Hypothalamus (tissue), 51 donors: ENCODE data around the gene SFXN5.
"Not testable (repeated sequence)": the region's sequence is repeated elsewhere in the genome, so short reads cannot be mapped to it uniquely, and the experiment has no call there.

ENCODE experiments used
- DNase-seq, 51 donors: peaks; one replicate each; lab custom pipeline; 2025; lab: John Stamatoyannopoulos, UW

SFXN5 gene

DNA sequence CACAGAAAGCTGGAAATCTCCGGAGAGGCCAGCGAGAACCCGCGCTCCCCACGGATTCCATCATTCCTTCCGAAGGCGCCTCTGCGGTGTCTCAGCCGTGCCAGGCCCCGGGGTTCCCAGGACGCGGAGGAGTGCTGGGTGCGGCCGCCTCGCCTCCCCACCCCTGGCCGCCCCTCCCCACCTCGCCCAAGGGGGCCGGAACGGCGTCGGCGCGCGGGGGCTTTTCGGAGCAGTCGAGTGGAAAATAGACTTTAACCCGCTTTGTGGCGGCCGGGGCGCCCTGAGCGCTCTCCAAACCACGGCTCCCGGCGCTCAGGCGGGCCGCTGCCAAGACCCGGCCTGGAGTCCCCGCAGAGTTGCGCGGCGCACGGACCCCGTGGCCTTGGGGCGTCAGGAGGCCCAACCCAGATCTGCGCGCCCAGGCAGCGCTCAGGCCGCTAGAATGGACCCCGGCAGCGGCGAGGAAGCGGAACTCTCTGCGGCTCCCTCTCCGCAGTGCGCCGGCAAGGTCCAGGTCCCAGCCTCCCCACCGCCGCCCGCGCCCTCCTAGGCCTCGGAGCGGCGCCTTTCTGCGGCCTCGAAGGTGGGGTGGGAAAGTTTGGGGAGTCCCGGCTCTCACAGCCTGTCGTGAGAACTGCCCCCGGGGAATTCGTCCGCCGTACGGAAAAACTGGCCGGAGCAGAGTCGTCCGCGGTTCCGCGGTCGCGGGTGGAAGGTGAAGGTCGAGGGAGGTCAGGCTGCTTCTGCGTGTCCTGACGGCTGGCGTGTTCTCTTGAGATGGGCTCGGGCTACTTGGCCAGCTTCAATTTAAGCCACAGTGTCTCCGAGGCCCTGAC lies 155.4 kb downstream of the SFXN5 start:
- no peak for DNase-seq

DNA sequence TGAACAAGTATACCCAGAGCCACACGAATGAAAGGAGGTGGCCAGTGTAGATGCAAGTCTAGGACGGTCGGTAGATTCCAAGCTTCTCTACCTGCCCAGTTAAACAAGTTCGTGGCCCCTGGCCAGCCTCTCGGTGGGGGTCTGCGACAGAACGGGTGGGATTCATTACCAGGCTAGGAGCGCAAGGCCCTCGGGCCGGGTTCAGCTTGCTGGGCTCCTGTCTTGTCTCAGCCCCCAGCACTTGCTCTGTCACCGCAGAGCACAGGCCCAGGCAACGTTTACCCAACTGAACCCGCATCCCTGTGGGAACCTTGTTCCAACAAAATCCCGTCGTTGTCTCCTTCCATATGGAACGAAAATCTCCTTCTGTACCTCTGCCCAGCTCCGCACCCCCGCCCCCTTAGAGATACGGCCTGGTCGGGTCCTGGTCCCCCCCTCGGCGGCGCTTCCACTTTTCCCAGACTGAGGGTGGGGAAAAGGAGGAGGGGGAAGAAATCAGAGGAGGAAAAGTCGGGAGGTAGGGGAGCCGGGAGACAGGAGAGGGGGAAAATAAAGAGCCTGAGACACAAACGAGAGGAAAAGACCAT lies 156.1 kb downstream of the SFXN5 start:
- DNase-seq: no peak

DNA sequence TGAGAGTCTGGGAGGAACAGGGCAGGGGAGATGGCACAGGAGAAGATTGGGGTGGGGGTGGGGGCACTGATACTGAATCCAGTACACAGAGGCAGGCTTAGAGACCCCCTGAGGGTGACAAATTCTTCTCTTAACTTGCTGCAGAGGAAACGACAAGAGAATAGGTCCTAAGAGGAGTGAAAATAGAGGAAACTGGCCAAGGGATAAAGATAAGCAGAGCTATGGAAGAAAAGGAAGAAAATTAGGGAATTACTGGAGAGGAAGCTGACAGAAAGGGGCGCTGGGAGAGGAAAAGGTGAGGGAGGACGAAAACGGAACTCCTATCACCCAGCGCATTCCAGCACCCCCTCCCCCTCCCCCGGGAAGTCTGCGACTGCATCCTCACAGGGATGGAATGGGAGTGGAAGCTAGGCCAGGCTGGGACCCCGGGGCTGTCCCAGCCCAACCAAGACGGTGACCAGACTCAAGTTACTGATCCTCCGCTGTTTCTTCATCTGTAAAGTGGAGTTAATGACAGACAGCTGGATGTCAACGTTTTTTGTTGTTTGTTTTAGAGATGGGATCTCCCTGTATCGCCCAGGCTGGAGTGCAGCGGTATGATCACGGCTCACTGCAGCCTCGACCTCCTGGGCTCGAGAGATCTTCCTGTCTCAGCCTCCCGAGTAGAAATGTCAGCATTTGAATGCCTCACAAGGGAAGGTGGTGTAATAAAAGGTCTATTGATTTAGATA lies 156.8 kb downstream of the SFXN5 start:
- DNase-seq: no peak

DNA sequence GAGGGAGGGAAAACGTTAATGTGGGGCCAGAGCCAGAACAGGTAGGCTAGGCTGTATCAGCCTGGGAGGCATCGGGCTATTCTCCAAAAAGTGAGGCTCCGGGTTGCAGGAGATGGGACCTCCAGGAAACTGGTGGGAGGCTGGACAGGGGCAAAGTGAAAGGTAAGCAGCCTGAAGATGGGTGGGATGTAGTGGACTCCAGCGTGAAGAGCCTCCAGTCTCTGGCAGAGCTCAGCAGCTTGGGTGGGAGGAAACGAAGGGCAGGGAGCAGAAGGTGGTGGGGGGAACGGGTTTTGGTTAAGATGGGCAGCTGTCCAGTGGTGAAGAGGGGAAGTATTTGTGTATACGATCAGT lies 157.3 kb downstream of the SFXN5 start:
- DNase-seq: no peak

DNA sequence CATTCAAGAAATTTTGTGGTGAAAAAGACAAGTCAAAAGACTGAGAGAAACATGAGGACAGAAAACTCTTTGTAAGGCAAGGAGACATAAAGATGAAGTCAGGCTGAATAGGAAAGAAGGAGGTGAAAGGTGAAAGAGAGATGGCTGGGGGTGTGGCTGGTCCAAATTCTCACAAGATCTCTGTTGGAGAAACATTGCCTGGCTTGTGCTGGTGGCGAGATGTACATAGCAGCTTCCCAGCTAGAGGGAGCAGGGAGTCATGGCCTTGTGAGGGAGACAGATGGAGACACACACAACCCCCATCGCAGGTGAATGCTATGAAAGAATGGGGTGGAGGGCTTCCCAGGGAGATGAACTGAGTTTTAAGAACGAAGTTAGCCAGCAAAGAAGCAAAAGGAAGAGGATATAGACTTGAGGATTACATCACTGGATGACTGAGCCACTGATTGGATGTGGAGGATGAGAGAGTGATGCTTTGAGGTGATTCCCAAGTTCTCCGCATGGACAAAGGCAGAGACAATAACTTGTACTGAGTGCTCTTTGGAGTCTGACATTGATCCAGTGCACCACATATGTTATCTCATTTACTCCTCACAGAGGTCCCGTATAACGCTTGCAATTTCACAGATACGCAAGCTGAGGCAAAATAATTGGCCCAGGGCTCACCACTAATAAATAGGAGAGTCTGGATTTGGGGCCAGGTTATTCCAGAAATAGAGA lies 157.9 kb downstream of the SFXN5 start:
- DNase-seq: no peak

DNA sequence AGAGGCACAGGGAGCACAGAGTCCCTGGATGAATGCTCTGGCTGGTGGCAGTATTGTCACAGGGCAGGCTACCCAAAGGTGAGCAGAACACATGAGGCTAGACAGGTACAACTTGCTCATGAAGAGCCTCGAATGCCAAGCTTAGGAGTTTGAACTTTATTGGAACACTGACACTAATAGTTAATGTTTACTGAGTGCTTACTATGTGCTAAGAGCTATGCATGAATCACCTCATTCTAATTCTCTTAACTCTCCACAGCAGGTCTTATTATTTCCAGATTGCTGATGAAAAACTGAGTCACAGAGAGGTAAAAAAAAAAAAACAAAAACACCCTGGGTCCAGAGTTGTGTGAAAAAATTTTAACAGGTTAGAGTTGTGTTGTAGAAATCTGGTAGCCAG lies 160.3 kb downstream of the SFXN5 start:
- no peak for DNase-seq

DNA sequence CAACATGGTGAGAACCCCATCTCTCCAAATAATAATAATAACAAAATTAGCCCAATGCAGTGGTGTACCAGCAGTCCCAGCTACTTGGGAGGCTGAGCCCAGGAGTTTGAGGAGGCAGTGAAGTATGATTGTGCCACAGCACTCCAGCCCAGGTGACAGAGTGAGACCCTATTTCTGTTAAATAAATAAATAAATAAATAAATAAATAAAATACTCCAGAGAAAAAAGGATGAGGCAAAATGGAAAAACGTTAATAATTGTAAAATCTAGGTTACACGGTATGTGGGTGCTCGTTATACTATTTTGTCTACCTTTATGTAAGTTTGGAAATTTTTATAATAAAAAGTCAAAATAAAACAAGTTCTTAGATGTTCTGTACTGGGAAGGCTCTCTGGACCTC lies 162.8 kb downstream of the SFXN5 start:
- no peak for DNase-seq

DNA sequence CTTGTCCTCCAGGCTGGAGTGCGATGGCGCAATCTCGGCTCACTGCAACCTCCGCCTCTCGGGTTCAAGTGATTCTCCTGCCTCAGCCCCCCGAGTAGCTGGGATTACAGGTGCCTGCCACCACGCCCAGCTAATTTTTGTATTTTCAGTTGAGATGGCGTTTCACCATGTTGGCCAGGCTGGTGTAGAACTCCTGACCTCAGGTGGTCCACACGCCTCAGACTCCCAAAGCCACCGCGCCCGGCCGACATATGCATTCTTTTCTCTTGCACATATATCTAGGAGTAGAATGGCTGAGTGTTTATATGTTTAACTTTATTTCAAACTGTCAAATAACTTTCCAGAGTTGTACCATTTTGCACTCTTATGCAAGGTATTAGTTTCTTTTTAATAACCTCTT lies 164.1 kb downstream of the SFXN5 start:
- not testable (repeated sequence) for DNase-seq

DNA sequence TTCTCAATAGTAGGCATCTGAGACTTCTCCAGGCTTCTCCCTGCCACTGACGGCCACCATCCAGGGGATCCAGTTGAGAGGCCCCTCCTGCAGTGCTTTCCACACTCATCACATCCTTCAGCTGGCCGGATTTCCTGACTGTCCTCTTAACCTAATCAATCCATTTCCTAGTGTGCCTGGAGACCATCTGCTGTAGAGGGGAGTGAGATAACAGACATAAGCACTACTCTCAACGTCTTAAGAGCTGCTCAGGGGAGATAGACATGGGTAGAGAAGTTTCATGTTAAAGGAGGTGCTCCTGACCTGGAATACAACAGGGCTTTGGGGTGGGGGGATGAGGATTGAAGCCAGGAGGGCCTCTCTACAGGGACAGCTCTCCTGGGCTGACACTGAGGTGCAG lies 170.1 kb downstream of the SFXN5 start:
- DNase-seq: no peak

DNA sequence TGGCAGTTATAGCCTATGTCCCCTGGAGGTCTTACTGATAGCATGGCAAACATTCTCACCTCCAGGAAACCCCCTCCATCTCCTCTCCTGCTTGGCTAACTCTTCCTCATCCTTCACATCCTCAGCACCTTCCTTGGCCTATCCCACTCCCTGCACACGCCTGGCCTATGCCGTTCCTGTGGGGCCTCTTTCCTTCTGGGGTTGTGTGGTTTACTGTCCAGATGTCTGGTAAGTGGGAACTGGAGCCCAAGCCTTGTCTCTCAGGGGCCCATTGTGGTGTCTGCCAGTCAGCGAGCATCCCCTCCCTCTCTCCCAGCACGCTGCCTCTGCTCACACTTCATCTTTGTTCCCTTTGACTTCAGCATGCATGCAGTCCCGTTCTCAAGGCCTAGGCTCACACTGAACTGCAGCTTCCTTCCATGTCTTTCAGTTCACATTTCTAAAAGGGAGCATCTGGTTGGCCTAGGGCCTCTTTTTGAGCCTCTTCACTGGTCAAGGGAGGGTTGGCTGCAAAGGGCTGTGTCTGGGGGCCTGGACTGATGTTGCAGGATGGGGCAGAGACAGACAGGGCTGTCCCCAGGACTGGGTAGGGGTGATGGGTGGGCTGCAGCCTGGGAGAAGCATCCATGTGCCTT lies 171.2 kb downstream of the SFXN5 start:
- DNase-seq: no peak

DNA sequence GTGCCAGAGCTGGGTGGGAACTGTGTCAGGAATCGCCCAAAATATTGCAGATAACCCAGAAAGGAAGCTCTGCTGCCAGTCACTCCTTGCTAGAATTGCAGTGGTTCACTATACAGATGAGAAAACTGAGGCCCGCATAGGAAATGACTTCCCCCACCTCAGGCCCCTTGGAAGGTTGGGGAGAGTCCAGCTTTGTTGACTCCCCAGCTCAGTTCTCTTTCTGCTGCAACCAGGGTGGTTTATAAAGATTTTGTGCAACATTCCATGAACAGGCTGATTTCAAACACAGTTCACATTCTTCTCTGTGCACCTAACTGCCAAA lies 173.0 kb downstream of the SFXN5 start:
- no peak for DNase-seq

DNA sequence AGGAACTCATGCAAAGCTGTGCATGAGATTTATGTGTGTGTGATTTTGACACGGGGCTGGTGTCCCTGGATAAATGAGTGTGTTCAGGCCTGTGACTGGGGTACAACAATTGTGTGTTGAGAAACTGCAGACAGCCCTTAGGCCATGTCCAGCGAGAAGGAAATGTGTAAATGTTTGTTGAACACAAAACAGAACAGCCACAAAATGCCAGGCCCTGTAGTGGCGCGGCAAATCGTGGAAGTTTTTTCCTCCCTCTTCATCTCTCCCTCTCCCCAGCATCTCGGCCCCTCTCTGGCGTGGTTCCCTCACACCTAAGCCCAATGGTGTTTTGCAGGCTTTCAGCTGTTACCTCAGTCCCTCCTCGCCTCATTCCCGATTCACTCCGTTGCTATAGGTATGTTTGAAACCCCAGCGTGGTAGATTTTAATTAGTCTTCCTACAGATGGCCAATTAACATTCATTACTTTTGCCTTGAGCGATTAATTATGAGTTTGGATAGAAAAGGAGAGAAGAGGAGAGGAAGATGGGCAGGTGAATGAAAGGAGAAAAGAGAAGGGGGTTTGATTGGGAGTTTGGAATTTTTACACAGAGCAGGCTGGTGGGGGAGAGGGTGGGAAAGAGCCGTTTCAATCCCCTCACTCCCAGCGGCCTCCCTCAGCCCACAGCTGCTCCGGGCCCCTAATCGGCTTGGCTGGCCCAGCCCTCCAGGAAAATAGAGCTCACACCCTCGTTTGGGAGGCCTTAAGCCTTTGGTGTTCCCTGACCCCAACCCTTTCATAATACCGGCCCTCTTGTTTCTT lies 173.5 kb downstream of the SFXN5 start:
- no peak for DNase-seq

DNA sequence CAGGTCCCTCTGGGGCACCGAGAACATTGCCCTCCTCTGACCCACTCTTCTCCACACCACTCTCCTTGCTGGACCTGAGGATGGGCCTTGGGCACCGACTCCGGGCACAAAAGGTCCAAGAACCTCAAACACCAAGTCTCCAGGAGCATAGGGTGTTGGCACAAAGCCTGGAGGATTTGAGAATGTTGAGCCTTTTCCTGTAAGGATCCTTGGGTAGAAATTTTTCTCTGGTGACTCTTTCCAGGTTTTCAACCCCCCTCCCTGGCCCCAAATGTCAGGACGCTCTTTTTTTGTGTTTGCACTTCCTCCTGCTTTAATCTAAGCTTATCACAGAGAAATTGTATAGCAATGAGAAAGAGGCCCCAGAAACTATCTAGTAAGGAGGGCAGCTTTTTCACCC lies 175.1 kb downstream of the SFXN5 start:
- DNase-seq: no peak

DNA sequence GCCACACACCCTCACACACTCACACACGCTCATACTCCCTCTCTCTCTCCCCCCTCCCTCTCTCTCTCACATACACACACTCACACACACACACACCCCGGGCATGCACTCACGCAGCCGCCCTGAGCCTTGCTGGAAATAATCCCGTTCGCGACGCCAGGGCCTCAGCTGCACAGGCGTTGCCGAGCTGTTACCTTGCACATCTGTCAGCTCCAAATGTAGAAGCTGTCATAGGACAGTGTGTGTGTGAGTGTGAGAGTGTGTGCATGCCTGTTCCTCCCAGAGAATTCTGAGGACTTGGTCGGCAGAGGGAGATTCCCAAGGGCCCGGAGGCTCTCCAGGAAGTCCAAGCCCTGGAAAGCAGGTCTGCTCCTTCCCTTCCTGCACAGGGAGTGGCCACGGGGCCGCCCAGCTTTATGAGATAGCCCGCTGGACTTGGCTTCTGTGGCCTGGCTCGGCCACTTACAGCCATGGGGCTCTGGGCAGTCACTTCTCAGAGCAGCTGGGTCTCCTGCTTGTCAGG lies 175.7 kb downstream of the SFXN5 start:
- DNase-seq: no peak

DNA sequence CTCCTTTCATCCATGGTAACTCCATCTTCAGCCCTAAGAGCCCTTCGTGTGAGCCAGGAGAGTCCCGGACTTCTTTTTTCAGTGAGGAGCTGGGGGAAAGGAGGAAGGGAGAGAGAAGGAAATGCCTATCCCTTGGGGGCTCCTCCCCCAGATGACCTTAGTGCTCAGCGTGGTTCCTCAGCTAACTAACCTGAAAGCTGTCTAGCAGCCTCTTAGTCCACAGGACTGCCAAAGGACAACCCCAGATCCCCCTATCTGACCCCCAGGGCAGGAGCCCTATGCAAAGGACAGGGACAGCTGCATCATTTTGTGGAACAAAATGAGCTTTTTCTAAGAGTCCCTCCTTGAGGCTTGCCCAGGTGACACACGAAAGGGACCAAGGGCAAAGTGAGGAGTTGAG lies 176.4 kb downstream of the SFXN5 start:
- no peak for DNase-seq

DNA sequence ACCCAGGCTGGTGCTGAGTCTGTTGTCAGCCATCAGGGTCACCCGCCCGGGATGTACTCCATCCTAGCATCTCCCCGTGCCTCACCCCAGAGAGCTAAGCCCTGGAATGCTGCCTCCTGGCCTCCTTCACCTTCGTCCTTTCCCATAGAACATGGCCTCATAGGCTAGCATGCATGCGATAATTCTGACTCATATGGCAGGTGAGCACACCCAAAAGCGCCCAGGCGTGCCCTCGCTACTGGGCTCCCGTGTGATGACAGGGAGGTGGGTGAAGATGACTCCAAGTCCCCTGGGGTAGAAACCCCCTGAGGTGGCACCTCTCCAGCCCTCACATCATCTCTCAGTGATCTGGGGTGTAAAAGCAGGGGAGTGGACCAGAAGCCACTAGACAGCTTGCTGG lies 177.0 kb downstream of the SFXN5 start:
- DNase-seq: no peak

DNA sequence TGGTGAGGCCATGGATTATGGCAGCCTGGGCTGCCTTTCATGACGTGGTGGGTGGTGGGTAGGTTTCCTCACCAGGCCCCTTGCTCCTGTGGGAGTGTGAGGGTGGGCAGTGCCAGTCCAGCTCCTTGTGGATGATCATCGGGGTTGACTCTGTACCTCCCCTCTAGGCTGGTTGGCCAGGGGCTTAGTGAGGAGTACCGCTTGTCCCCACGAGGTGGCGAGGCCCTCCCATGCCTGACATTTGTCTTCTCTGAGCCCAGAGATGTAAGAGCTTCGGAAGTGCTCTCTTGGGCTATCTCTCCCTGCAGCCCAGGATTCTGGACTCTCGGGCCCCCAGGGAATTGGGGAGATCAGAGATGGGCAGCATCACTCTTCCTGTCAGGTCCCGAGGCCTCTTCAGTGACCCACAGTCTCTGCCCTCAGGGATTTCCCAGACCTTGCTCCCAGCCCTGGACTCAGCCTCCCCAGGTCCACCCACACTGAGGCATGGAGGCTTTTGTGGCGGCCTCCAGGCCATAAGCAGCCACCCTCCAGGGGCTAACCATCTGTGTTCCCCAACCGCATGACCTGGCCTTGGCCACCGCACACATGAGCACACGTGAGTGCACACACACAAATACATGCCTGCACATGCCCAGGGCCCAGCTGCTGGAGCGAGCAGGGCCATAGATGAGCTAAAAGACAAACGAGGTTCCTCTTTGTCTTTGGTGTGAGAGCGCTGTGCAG lies 177.8 kb downstream of the SFXN5 start:
- peak in 10 of 51 donors; percentile 16 to 36 (median 22) for DNase-seq

DNA sequence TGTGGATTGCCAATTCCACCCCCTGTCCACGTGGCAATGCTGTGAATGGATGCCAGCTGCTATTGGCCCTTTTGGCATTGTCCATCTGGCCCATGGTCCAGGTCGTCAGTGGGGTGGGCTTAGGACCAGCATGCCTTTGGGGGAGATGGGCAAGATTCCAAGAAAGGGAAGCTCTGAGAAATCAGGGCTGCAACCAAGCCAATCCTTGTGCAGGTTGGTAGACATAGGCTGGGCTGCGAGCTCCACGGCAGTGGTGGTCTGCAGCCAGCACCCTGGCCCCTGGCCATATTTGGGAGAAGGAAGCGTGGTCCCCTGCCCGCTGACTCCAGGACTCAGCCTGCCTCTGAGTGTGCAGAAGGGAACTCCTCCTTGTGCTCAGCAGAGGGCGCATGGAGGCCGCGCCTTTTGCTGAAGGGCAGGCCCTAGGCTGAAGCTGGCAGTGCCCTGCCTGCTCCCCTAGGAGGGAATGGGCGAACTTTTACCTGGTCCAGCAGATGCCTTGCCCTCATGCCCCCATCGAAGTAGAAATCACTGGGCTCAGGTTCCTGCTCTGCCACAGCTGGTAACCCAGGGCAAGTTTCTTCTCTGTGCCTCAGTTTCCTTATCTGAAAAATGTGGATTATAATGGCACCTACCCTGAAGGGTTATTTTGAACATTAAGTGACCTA lies 178.9 kb downstream of the SFXN5 start:
- peak in 35 of 51 donors; percentile 5 to 80 (median 35) for DNase-seq
